GDM1 (cell line): Measurements from ENCODE around the gene RANBP3.
"Not testable (repeated sequence)": the region's sequence is repeated elsewhere in the genome, so short reads cannot be mapped to it uniquely, and the experiment has no call there.

ENCODE experiments used
- DNase-seq: peaks from one replicate; lab custom pipeline; 2025; lab: John Stamatoyannopoulos, UW

RANBP3 gene

GRCh38 chr19:5882421-5882968, 95.4 kb downstream of the RANBP3 start:
- DNase-seq: no peak

GRCh38 chr19:5881543-5882299, 96.2 kb downstream of the RANBP3 start:
- DNase-seq: no peak

DNA sequence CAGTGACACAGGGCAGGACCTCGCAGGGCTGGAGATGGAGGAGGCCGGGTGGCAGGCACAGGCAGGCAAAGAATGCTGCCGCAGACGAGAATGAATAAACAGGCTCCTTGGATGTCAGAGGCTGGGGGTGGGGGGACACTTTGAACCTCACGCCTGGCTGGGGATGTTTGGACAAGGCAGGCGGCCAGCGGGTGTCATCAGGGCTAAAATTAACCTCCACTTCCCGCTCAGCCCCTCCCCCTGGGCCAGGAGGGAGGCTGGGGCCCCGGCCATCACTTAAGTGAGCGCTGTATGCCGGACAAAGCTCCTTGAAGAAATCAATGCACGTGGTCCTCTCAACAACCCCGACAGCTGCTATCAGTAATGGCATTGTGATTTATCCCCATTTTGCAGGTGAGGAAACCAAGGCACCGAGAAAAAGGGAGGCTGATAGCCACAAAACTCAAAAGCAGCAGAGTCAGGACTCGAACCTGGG, 97.3 kb downstream of the RANBP3 start:
- DNase-seq: no peak

DNA sequence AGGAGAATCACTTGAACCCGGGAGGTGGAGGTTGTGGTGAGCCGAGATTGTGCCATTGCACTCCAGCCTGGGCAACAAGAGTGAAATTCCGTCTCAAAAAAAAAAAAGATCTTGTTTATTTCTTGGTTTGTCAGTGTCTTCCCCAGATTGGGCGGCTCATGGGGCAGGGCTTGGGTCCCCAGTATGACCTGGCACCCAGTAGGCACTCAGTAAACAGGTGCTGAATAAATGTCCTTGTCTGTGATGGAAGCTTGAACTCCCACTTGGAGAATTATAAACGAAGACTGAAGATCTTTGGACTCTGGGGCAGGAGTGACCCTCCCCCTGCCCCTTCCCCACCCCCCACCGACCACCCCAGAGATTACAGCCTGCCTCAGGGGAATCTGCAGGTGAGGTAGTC, 97.7 kb downstream of the RANBP3 start:
- no peak for DNase-seq

DNA sequence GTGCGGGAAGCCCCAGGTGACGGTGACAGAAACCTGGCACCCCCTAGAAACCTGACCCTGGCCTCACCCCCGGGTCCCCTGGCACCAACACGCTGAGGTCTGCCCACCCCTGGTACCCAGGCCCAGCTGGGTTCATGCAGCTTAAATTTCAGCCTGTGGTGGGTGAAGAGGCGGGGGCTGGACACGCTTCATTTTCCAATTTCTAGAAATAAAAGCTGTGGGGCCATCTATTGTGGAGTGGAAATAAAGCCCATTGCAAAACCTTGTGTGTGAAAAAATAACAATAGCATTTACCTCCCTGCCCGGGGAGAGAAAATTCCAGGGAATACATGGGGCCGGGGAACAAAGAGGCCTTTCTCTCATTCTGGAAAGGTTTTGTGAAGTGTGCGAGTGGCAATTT, 100.1 kb downstream of the RANBP3 start:
- no peak for DNase-seq

- no peak for DNase-seq
Observed at GRCh38 chr19:5877427-5877826, 100.5 kb downstream of the RANBP3 start.

DNA sequence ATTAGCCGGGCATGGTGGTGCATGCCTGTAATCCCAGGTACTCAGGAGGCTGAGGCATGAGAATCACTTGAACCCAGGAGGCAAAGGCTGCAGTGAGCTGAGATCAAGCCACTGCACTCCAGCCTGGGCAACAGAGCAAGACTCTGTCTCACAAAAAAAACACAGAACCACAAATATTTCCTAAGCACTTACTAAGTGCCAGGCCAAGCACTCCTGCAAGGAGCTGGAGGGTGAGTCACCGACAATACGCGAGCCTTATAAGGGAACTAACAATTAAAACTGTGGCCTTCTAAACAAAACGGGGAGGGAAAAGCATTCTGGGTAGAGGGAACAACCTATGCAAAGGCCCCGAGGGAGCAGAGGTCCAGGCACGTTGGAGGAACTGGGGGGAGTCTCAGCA, 103.4 kb downstream of the RANBP3 start:
- not testable (repeated sequence) for DNase-seq

DNA sequence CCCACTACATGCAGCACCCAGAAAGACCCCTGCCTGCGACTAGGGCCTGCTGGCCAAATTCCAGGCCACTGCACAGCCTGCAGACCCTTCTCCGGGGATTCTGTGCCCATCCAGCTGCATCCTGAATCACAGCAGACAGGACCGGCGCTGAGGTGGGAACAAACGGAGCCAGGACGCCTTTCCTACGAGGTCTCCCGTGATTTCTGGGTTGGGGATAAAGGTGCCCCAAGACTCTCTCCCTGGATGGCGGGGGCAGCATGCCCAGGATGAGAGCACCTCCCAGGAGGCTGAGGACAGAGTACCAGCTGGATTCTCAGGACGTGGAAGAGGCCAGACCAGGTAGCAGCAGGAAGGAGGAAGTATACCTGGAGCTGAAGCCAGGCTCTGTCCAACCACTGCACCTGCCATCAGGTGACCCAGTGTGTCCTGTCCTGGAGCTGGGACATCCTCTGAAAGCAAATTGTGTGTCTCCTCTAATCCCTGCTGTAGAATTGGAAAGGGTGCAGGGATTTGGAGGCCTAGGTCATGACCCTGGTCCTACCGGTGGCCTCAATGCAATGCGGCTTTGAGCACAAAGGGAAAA, 104.2 kb downstream of the RANBP3 start:
- DNase-seq: no peak

DNA sequence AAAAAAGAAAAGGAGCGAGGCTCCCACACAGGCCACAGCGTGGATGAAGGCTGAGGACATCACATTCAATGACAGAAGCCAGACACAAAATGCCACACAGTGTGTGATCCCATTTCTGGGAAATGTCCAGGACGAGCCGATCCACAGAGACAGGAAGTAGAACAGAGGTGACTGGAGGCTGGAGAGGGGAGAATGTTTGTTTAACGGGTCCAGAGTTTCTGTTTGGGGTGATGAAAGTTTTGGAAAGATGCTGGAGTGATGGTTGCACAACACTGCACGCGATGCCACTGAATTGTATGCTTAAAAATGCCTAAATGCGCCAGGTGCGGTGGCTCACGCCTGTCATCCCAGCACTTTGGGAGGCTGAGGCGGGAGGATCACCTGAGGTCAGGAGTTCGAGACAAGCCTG, 107.0 kb downstream of the RANBP3 start:
- DNase-seq: no peak

GRCh38 chr19:5867201-5868136, 110.5 kb downstream of the RANBP3 start:
- no peak for DNase-seq
